Prostate gland (tissue), 2 donors: ENCODE measurements around the gene NEDD9. TPM values are rescaled to one million over a fixed set of nuclear protein-coding genes. Genes with fewer than 3 reads are reported as not detected.

Experiments
- DNase-seq: peaks from one replicate; pipeline ENCODE4 v3.0.0-alpha.2; 2019; ENCODE audit warnings: low spot score
- H3K27ac ChIP-seq, 2 donors: fragments of 200-600 bp; sonication (generic); 2 replicates each; pipeline ENCODE4 v1.5.1; 2017 to 2019
- H3K27me3 ChIP-seq: fragments of 200-600 bp; sonication (generic); replicated peaks from 2 replicates; pipeline ENCODE4 v1.5.1; 2019; ENCODE audit not compliant: insufficient read depth
- H3K36me3 ChIP-seq, 2 donors: fragments of 200-600 bp; sonication (generic); 1 replicate in 1 of 2; 2 replicates in 1 of 2; pipeline versions ENCODE4 v1.5.1 to v1.8.1; 2017 to 2019
- H3K4me1 ChIP-seq: fragments of 200-600 bp; sonication (generic); replicated peaks from 2 replicates; pipeline ENCODE4 v1.5.1; 2019
- H3K4me3 ChIP-seq, 2 donors: fragments of 200-600 bp; sonication (generic); 2 replicates each; pipeline ENCODE4 v1.5.1; 2017 to 2019
- H3K9me3 ChIP-seq: fragments of 200-600 bp; sonication (generic); 2 replicates; pipeline ENCODE4 v1.5.1; 2017
- POLR2A ChIP-seq: fragments of 450-650 bp; IDR thresholded peaks from one replicate; pipeline ENCODE4 v1.6.1; 2016; ENCODE audit warnings: antibody characterized with exemption, mild to moderate bottlenecking
- POLR2AphosphoS5 ChIP-seq: sonication (generic); formaldehyde crosslinking; IDR thresholded peaks from one replicate; pipeline ENCODE4 v1.6.1; 2017; ENCODE audit warnings: antibody characterized with exemption
- WGBS: methylation state at CpG from one replicate; pipeline ENCODE4 v1.1.5; 2018; 5-methylcytosine and 5-hydroxymethylcytosine counted together
- intact Hi-C: fragments of 100-400 bp; cut with DNase I; formaldehyde crosslinking; loops from one replicate; pipeline ENCODE4 v1.14.2; 2022
- total RNA-seq, 2 donors: library from RNA; depleted of rRNA; stranded (reverse); fragments of >200 nt; gene quantifications; one replicate each; pipeline ENCODE4 v1.1.0, GENCODE V29; 2016
- TF ChIP-seq, protein P1 (sequence below), 4 experiments: fragments of 200-600 bp in 2 of 4; fragments of 450-650 bp in 2 of 4; sonication (generic) in 2 of 4; IDR thresholded peaks; 1 replicate in 3 of 4; 2 replicates in 1 of 4; pipeline ENCODE4 v1.5.1; 2016 to 2019; ENCODE audit warnings: antibody characterized with exemption in 4 of 4, mild to moderate bottlenecking in 2 of 4, moderate library complexity in 2 of 4

NEDD9 gene
- total RNA-seq, 2 donors from 2014 or later: 51.1 to 72.1 TPM

DNA sequence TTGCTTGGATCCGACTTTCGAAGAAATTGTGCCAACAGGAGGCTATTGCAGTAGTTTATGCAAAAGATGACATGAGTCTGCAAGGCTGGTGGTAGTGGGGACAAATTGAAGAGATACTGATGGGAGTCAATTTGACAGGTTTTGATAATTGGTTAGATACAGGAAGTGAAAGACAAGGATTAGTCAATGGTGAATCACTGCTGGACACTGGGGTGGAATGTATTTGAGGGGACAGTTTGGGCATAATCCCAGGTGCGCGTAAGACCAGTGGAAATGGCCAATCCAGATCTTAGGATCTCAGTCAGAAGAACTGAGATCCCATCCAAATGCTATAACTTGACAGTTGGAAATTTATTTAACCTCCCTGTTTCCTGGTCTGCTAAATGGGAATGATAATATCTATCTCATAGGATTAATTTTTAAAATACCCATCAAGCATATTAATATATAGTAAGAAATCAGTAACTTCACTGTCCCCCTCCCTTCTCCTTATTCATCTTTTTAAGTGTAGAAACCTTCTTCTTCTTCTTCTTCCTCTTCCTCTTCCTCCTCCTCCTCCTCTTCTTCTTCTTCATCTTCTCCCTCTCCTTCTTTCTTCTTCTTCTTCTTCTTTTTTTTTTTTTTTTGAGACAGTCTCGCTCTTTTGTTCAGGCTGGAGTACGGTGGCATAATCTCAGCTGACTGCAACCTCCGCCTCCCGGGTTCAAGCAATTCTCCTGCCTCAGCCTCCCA lies 90.0 kb downstream of the NEDD9 start:
- no peak overlapping the region for H3K27ac ChIP-seq
- intact Hi-C loops: loop anchor here (10.0 kb wide), 1 partner anchor 432 kb away; no protein-coding TSS in a partner anchor
- no peaks in the 10 kb centered on the region for H3K36me3 ChIP-seq
- no peak for DNase-seq
- no peaks in the 10 kb centered on the region for H3K4me1 ChIP-seq
- H3K27me3 ChIP-seq: no peaks in the 10 kb centered on the region
- no peaks in the 10 kb centered on the region for H3K9me3 ChIP-seq
- no peak for TF ChIP-seq POLR2AphosphoS5
- TF ChIP-seq, protein P1, sequence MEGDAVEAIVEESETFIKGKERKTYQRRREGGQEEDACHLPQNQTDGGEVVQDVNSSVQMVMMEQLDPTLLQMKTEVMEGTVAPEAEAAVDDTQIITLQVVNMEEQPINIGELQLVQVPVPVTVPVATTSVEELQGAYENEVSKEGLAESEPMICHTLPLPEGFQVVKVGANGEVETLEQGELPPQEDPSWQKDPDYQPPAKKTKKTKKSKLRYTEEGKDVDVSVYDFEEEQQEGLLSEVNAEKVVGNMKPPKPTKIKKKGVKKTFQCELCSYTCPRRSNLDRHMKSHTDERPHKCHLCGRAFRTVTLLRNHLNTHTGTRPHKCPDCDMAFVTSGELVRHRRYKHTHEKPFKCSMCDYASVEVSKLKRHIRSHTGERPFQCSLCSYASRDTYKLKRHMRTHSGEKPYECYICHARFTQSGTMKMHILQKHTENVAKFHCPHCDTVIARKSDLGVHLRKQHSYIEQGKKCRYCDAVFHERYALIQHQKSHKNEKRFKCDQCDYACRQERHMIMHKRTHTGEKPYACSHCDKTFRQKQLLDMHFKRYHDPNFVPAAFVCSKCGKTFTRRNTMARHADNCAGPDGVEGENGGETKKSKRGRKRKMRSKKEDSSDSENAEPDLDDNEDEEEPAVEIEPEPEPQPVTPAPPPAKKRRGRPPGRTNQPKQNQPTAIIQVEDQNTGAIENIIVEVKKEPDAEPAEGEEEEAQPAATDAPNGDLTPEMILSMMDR (IDR thresholded peaks at IDR 0.05): no peak
- no peak for TF ChIP-seq POLR2A
- WGBS: 92% methylated on average over 8 of the region's 8 CpGs
- H3K4me3 ChIP-seq: no peak overlapping the region

DNA sequence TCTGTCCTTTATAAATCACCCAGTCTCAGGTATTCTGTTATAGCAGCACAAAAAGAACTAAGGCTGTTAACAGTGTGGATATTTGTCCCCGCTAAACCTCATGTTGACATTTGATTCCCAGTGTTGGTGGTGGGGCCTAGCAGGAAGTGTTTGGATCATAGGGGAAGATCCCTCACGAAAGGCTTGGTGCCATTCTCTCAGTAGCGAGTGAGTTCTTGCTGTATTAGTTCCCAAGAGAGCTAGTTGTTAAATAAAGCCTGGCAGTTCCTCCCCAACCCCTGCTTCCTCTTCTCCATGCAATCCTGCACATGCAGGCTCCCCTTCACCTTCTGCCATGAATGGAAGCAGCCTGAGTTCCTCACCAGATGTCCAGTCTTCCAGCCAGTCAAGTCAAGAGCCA lies 91.2 kb downstream of the NEDD9 start:
- H3K4me1 ChIP-seq: no peaks in the 10 kb centered on the region
- intact Hi-C loops: loop anchor here (10.0 kb wide), 1 partner anchor 434 kb away; no protein-coding TSS in a partner anchor
- no peaks in the 10 kb centered on the region for H3K36me3 ChIP-seq
- H3K9me3 ChIP-seq: no peaks in the 10 kb centered on the region
- H3K4me3 ChIP-seq: no peak overlapping the region
- H3K27ac ChIP-seq: no peak overlapping the region
- 92% methylated on average over 3 of the region's 3 CpGs for WGBS
- TF ChIP-seq, protein P1 (IDR thresholded peaks at IDR 0.05): no peak
- TF ChIP-seq POLR2AphosphoS5: no peak
- no peak for TF ChIP-seq POLR2A
- no peaks in the 10 kb centered on the region for H3K27me3 ChIP-seq
- DNase-seq: no peak

DNA sequence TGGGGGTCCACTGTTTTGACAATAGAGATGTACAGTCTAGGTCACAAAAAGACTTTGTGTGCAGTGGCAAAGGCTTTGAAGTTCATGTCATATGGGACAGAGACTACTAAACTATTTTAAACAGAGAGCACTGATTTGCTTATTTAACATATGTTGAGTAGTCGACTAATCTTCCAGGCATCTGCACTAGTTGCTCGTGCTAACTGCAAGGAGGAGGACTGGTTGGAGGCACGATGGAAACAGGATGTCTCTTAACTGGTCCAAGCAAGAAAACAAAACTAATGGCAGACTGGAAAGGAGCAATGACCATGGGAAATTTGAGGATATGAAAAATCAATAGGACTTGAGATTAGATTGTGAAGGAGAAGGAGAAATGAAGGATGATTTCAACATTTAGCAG lies 92.4 kb downstream of the NEDD9 start:
- DNase-seq: no peak
- 88% methylated on average over 3 of the region's 3 CpGs for WGBS
- intact Hi-C loops: loop anchor here (10.0 kb wide), 1 partner anchor 435 kb away; no protein-coding TSS in a partner anchor
- Histone ChIP-seq H3K27me3 (no peaks in the 10 kb centered on the region), H3K36me3 (no peaks in the 10 kb centered on the region), H3K4me1 (no peaks in the 10 kb centered on the region), H3K4me3 (no peak overlapping the region), H3K27ac (no peak overlapping the region), H3K9me3 (no peaks in the 10 kb centered on the region)
- TF ChIP-seq, protein P1 (IDR thresholded peaks at IDR 0.05): no peak
- TF ChIP-seq POLR2A (no peak), POLR2AphosphoS5 (no peak)

DNA sequence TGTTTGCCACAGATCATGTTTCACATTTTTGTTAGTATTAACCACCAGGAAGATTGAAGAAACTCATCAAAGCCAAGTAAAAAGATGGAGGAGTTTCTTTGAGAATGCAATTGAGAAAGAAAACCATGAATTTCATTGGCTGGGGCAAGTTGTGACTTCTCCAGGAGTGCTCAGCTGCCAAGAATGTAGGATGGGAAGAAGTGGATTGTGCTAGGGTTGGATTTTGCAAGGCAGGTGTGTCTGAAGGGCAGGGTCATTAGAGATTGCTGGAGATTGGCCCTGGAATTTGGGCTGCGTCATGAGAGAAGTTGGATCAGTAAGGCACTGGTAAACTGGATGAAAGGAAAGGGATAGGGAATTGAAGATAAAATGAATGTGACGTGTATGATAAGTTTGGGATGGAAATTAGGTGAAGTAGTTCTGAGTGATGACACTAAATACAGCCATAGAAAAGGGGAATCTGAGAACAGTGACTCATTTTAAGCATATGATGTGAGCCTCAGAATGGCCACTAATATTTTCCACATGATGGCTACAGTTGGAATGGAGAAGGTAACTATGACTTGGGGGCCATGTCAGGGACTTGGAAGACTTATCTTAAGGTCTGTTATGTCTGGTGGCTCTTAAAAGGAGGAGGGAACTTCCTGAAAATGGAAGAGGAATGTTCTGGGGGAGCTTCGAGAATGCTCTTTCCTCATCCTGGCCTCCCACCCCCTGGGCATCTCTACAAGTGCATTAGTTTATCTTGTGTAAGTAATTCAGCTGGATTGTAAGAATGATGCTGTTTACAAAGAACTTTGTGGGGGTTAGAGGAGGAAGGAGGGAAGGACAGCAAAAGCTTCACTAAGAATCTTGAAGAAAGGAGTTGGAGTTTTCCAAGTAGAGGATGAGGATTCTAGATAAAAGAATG lies 93.2 kb downstream of the NEDD9 start:
- Histone ChIP-seq H3K4me3 (no peak overlapping the region), H3K27me3 (no peaks in the 10 kb centered on the region), H3K9me3 (no peaks in the 10 kb centered on the region), H3K4me1 (no peaks in the 10 kb centered on the region), H3K27ac (no peak overlapping the region), H3K36me3 (no peaks in the 10 kb centered on the region)
- DNase-seq: no peak
- TF ChIP-seq POLR2AphosphoS5 (no peak), POLR2A (no peak)
- TF ChIP-seq, protein P1 (IDR thresholded peaks at IDR 0.05): no peak
- WGBS: 75% methylated on average over 3 of the region's 3 CpGs
- intact Hi-C loops: no loop called here
